H9 (cell line): ENCODE data around the gene LRPAP1. TPM values are rescaled to one million over a fixed set of nuclear protein-coding genes. Genes with fewer than 3 reads are reported as not detected.

Source experiments
- DNase-seq: peaks from one replicate; pipeline ENCODE4 v3.0.0-alpha.2; 2017
- H2AFZ ChIP-seq: one replicate; pipeline ENCODE4 v1.6.1; 2013; ENCODE audit warnings: mild to moderate bottlenecking, low read length, control low read depth, moderate library complexity
- H2AK5ac ChIP-seq: 2 replicates; pipeline ENCODE4 v1.6.1; 2013; ENCODE audit warnings: low read length, control low read depth, mixed read lengths; ENCODE audit not compliant: insufficient read length
- H2BK120ac ChIP-seq: one replicate; pipeline ENCODE4 v1.6.1; 2013; ENCODE audit warnings: low read depth, mild to moderate bottlenecking, low read length, control low read depth, inconsistent platforms; ENCODE audit not compliant: poor library complexity, severe bottlenecking
- H2BK12ac ChIP-seq: 2 replicates; pipeline ENCODE4 v1.6.1; 2013; ENCODE audit warnings: low read length, control low read depth, mixed read lengths, low read depth; ENCODE audit not compliant: insufficient read length
- H2BK15ac ChIP-seq: 2 replicates; pipeline ENCODE4 v1.6.1; 2013; ENCODE audit warnings: low read depth, low read length, control low read depth
- H2BK20ac ChIP-seq: one replicate; pipeline ENCODE4 v1.6.1; 2013; ENCODE audit warnings: low read depth, mild to moderate bottlenecking, low read length, control low read depth, inconsistent platforms; ENCODE audit not compliant: poor library complexity, severe bottlenecking
- H2BK5ac ChIP-seq: 2 replicates; pipeline ENCODE4 v1.6.1; 2013; ENCODE audit warnings: low read length, control low read depth, mixed read lengths; ENCODE audit not compliant: insufficient read length
- H3K14ac ChIP-seq: 2 replicates; pipeline ENCODE4 v1.6.1; 2013; ENCODE audit warnings: low read length, control low read depth; ENCODE audit not compliant: insufficient read depth
- H3K18ac ChIP-seq: 2 replicates; pipeline ENCODE4 v1.6.1; 2013; ENCODE audit warnings: low read depth, mild to moderate bottlenecking, mixed read lengths, low read length, control low read depth; ENCODE audit not compliant: insufficient read length
- H3K23ac ChIP-seq: 2 replicates; pipeline ENCODE4 v1.6.1; 2013; ENCODE audit warnings: low read length, control low read depth, mixed read lengths, low read depth; ENCODE audit not compliant: insufficient read length
- H3K23me2 ChIP-seq: 2 replicates; pipeline ENCODE4 v1.6.1; 2013; ENCODE audit warnings: low read depth, mild to moderate bottlenecking, mixed read lengths, low read length, control low read depth; ENCODE audit not compliant: insufficient read length, poor library complexity, severe bottlenecking
- H3K27ac ChIP-seq: 2 replicates; pipeline ENCODE4 v1.5.1; 2013; ENCODE audit warnings: low read length, control low read depth, mixed read lengths, low read depth; ENCODE audit not compliant: insufficient read length
- H3K27me3 ChIP-seq: 2 replicates; pipeline ENCODE4 v1.6.1; 2013; ENCODE audit warnings: low read length, control low read depth, inconsistent platforms; ENCODE audit not compliant: insufficient read depth
- H3K4ac ChIP-seq: 2 replicates; pipeline ENCODE4 v1.6.1; 2013; ENCODE audit warnings: low read depth, mild to moderate bottlenecking, control low read depth, inconsistent platforms, low read length, moderate library complexity
- H3K4me1 ChIP-seq: 2 replicates; pipeline ENCODE4 v1.6.1; 2013; ENCODE audit warnings: low read length, control low read depth, inconsistent platforms; ENCODE audit not compliant: insufficient read depth
- H3K4me2 ChIP-seq: 2 replicates; pipeline ENCODE4 v1.6.1; 2013; ENCODE audit warnings: low read length, control low read depth, mixed read lengths; ENCODE audit not compliant: insufficient read length, insufficient read depth
- H3K56ac ChIP-seq: 2 replicates; pipeline ENCODE4 v1.6.1; 2013; ENCODE audit warnings: low read depth, mild to moderate bottlenecking, mixed read lengths, low read length, control low read depth; ENCODE audit not compliant: insufficient read length
- H3K79me1 ChIP-seq: 2 replicates; pipeline ENCODE4 v1.6.1; 2013; ENCODE audit warnings: low read depth, mild to moderate bottlenecking, moderate library complexity, low read length, control low read depth, inconsistent platforms; ENCODE audit not compliant: insufficient read depth, poor library complexity, severe bottlenecking
- H3K79me2 ChIP-seq: 2 replicates; pipeline ENCODE4 v1.6.1; 2013; ENCODE audit warnings: low read length, control low read depth, inconsistent platforms; ENCODE audit not compliant: insufficient read depth
- H3K9ac ChIP-seq: 2 replicates; pipeline ENCODE4 v1.6.1; 2013; ENCODE audit warnings: low read length, control low read depth, mixed read lengths; ENCODE audit not compliant: insufficient read length; ENCODE audit errors: extremely low read depth
- H3K9me3 ChIP-seq: one replicate; pipeline ENCODE4 v1.6.1; 2013; ENCODE audit warnings: low read depth, low read length, inconsistent platforms; ENCODE audit not compliant: control insufficient read depth
- H3T11ph ChIP-seq: one replicate; pipeline ENCODE4 v1.6.1; 2013; ENCODE audit warnings: mild to moderate bottlenecking, low read length, control low read depth, inconsistent platforms
- H4K20me1 ChIP-seq: one replicate; pipeline ENCODE4 v1.6.1; 2013; ENCODE audit not compliant: control insufficient read depth, insufficient read length, insufficient read depth
- H4K5ac ChIP-seq: 2 replicates; pipeline ENCODE4 v1.6.1; 2013; ENCODE audit warnings: low read depth, mild to moderate bottlenecking, mixed read lengths, low read length, control low read depth; ENCODE audit not compliant: insufficient read length
- H4K8ac ChIP-seq: replicated peaks from 2 replicates; pipeline ENCODE4 v1.6.1; 2013; ENCODE audit warnings: low read length, control low read depth, mixed read lengths, low read depth; ENCODE audit not compliant: insufficient read length
- H4K91ac ChIP-seq: 2 replicates; pipeline ENCODE4 v1.6.1; 2013; ENCODE audit warnings: low read depth, mild to moderate bottlenecking, moderate library complexity, mixed read lengths, low read length, control low read depth; ENCODE audit not compliant: insufficient read length
- H3K27ac Mint-ChIP-seq, 3 experiments: 2 replicates in 2 of 3; 3 replicates in 1 of 3; pipeline ENCODE4 v1.8.0; 2020 to 2021; ENCODE audit warnings: mixed read lengths in 3 of 3, mild to moderate bottlenecking in 1 of 3, moderate library complexity in 1 of 3
- H3K27me3 Mint-ChIP-seq: 2 replicates; pipeline ENCODE4 v1.8.0; 2021; ENCODE audit warnings: low read depth, mild to moderate bottlenecking, moderate library complexity, mixed read lengths
- H3K36me3 Mint-ChIP-seq, 3 experiments: 2 replicates in 2 of 3; 3 replicates in 1 of 3; pipeline ENCODE4 v1.8.0; 2020 to 2021; ENCODE audit warnings: low read depth in 3 of 3, mixed read lengths in 3 of 3; ENCODE audit not compliant: insufficient read depth in 1 of 3
- H3K4me1 Mint-ChIP-seq, 2 experiments: 2 replicates each; pipeline ENCODE4 v1.8.0; 2020; ENCODE audit warnings: mixed read lengths in 2 of 2
- H3K4me3 Mint-ChIP-seq, 2 experiments: 2 replicates in 1 of 2; 3 replicates in 1 of 2; pipeline ENCODE4 v1.8.0; 2020 to 2021; ENCODE audit warnings: mild to moderate bottlenecking in 2 of 2, mixed read lengths in 2 of 2, moderate library complexity in 1 of 2
- H3K9me3 Mint-ChIP-seq, 2 experiments: 2 replicates in 1 of 2; 3 replicates in 1 of 2; pipeline ENCODE4 v1.8.0; 2020; ENCODE audit warnings: mild to moderate bottlenecking in 2 of 2, mixed read lengths in 2 of 2, moderate library complexity in 1 of 2
- CTCF ChIP-seq: fragments of 200-600 bp; sonication (generic); conservative IDR thresholded peaks from 3 replicates; pipeline ENCODE4 v1.8.0; 2021; ENCODE audit warnings: antibody characterized with exemption, mild to moderate bottlenecking
- WGBS: extraction: QIAGEN DNeasy Blood & Tissue Kit; methylation state at CpG from one replicate; pipeline ENCODE4 v1.1.7; 2013; ENCODE audit warnings: missing lambda C conversion rate, low lambda C conversion rate, mixed read lengths; ENCODE audit not compliant: insufficient read length; ENCODE audit errors: extremely low coverage; 5-methylcytosine and 5-hydroxymethylcytosine counted together
- total RNA-seq: library from RNA; stranded (reverse); gene quantifications from 2 replicates; pipeline ENCODE4 v1.2.1, GENCODE V29; 2021

LRPAP1 gene
- total RNA-seq, 1 experiment from 2014 or later, result 85.9 TPM

- Histone ChIP-seq H4K91ac (no peak overlapping the region), H2BK5ac (no peak overlapping the region), H2BK12ac (no peak overlapping the region), H3K56ac (no peak overlapping the region), H3K23me2 (no peaks in the 10 kb centered on the region), H4K20me1 (no peaks in the 10 kb centered on the region), H3K9ac (no peak overlapping the region), H4K5ac (no peak overlapping the region), H3K4ac (no peak overlapping the region), H3K23ac (no peak overlapping the region), H3K4me1 (no peaks in the 10 kb centered on the region), H3K27ac (no peak overlapping the region), H3T11ph (no peak overlapping the region), H2AK5ac (no peak overlapping the region), H3K27me3 (peaks cover 6% of the 10 kb centered on the region; the same call in 1 of the 2 replicates), H2BK20ac (no peak overlapping the region), H4K8ac (no peak overlapping the region), H3K4me2 (no peak overlapping the region), H2AFZ (no peak overlapping the region), H3K14ac (no peak overlapping the region), H3K18ac (no peak overlapping the region), H3K9me3 (no peaks in the 10 kb centered on the region), H3K79me1 (no peaks in the 10 kb centered on the region), H3K79me2 (no peaks in the 10 kb centered on the region), H2BK15ac (no peak overlapping the region), H2BK120ac (no peak overlapping the region)
- H3K9me3 Mint-ChIP-seq, result no peaks in the 10 kb centered on the region
- no CpG with 5 or more reads among the region's 15 CpGs for WGBS
- H3K4me3 Mint-ChIP-seq, result no peak overlapping the region
- no peak for DNase-seq
- peaks cover 6 to 7% of the 10 kb centered on the region in 2 experiments; a peak in 1 of 4 replicates for H3K4me1 Mint-ChIP-seq
- H3K27me3 Mint-ChIP-seq, result peaks cover 59% of the 10 kb centered on the region
- no peak for TF ChIP-seq CTCF
- H3K36me3 Mint-ChIP-seq, result no peaks in the 10 kb centered on the region
- no peak overlapping the region for H3K27ac Mint-ChIP-seq
Observed at GRCh38 chr4:3467601-3468031, 64.6 kb downstream of the LRPAP1 start.
